Type B pancreatic cell (in vitro differentiated cells): Measurements from ENCODE around the gene RAPGEF4. TPM values are rescaled to one million over a fixed set of nuclear protein-coding genes. Genes with fewer than 3 reads are reported as not detected.

Experiments
- DNase-seq: peaks from one replicate; pipeline ENCODE4 v3.0.0; 2021; ENCODE audit warnings: mixed read lengths; ENCODE audit not compliant: unreplicated experiment; ENCODE audit errors: extremely low spot score
- H3K27ac Mint-ChIP-seq: 2 replicates; pipeline ENCODE4 v1.8.0; 2021; ENCODE audit warnings: mild to moderate bottlenecking, mixed read lengths
- H3K27me3 Mint-ChIP-seq: 2 replicates; pipeline ENCODE4 v1.8.0; 2021; ENCODE audit warnings: mixed read lengths
- H3K36me3 Mint-ChIP-seq: 2 replicates; pipeline ENCODE4 v1.8.0; 2021; ENCODE audit warnings: mixed read lengths
- H3K4me1 Mint-ChIP-seq: one replicate; pipeline ENCODE4 v1.8.0; 2021; ENCODE audit warnings: mixed read lengths; ENCODE audit not compliant: unreplicated experiment
- H3K4me3 Mint-ChIP-seq: 2 replicates; pipeline ENCODE4 v1.8.0; 2021; ENCODE audit warnings: mild to moderate bottlenecking, mixed read lengths
- H3K9me3 Mint-ChIP-seq: 2 replicates; pipeline ENCODE4 v1.8.0; 2021; ENCODE audit warnings: mixed read lengths
- total RNA-seq: library from RNA; stranded (reverse); gene quantifications from 2 replicates; pipeline ENCODE4 v1.2.1, GENCODE V29; 2021; ENCODE audit warnings: low replicate concordance
- TF ChIP-seq, protein P1 (sequence below): fragments of 200-600 bp; sonication (generic); conservative IDR thresholded peaks from 2 replicates; pipeline ENCODE4 v1.5.0; 2021; ENCODE audit warnings: antibody characterized with exemption, mild to moderate bottlenecking

RAPGEF4 gene
- total RNA-seq, 1 donor from 2014 or later, result 4.3 TPM

DNA sequence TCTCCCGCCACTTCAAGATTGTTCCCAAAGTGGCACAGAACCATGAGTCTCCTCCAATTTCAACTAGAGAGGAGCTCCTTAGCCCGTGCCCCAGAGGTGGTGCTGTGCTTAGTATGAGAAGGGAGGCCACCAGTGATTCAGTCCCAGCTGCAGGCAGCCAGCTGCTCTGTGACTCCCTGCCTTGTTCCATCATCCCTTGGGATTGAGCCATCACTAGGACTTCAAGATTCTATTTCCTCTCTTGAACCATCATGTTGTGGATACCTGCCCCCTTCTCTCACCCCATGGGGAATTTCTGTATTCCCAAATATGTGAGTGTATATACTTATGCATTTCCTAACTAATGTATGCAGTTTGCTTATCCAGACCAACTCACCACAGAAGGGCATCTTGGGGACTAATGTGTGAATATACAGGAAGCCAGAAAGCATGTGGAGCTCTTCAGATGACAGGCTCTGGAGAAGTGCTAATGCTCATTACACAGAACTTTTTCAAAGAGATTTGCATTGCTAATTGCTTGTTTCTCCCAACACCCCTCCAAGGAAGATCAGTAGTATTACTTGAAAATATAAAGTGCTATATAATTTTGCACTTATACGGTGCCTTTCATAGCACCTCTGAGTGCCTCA, 229.0 kb downstream of the RAPGEF4 start:
- H3K27me3 Mint-ChIP-seq, result no peaks in the 10 kb centered on the region
- TF ChIP-seq, protein P1, sequence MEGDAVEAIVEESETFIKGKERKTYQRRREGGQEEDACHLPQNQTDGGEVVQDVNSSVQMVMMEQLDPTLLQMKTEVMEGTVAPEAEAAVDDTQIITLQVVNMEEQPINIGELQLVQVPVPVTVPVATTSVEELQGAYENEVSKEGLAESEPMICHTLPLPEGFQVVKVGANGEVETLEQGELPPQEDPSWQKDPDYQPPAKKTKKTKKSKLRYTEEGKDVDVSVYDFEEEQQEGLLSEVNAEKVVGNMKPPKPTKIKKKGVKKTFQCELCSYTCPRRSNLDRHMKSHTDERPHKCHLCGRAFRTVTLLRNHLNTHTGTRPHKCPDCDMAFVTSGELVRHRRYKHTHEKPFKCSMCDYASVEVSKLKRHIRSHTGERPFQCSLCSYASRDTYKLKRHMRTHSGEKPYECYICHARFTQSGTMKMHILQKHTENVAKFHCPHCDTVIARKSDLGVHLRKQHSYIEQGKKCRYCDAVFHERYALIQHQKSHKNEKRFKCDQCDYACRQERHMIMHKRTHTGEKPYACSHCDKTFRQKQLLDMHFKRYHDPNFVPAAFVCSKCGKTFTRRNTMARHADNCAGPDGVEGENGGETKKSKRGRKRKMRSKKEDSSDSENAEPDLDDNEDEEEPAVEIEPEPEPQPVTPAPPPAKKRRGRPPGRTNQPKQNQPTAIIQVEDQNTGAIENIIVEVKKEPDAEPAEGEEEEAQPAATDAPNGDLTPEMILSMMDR, result no peak

DNA sequence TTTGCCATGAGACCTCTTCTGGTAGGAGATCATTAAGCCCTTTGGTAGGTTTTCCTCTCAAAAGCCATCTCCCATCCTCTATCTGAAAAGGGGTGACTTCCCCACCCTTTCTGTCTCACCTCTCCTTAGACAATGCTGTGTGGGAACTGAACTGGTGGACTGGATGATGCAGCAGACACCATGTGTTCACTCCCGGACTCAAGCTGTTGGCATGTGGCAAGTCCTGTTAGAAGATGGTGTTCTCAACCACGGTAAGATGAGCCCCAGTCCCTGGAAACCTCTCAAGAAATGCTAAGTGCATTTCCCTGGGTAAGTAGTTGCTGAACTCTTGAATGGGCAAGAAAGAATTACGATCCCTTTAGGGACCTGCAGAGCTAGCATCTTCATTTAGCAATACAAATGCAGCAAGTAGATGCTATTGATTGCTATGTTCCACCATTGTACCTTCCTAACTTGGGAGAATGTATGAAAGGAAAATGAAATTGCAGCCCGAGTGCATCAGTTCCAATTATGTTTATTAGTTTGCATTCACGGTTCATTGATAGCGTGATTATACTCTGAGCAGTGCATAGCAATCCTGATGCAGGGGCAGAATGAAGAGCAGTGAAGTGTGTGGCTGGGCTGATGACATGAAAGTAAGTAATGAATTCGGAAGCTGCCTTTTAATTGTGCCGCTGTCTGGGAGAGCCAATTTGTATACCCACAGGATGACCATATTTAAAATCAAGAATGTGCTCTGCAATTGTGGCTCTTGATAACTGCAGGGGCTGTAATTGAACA, 230.0 kb downstream of the RAPGEF4 start:
- H3K9me3 Mint-ChIP-seq, result no peaks in the 10 kb centered on the region
- H3K27me3 Mint-ChIP-seq, result no peaks in the 10 kb centered on the region
- no peak overlapping the region for H3K27ac Mint-ChIP-seq
- no peak for DNase-seq
- H3K36me3 Mint-ChIP-seq, result no peaks in the 10 kb centered on the region
- TF ChIP-seq, protein P1, result no peak
- H3K4me3 Mint-ChIP-seq, result no peak overlapping the region
- peaks cover 25% of the 10 kb centered on the region for H3K4me1 Mint-ChIP-seq

More for the DNA sequence above, 229.0 kb downstream of the RAPGEF4 start:
- no peak overlapping the region for H3K4me3 Mint-ChIP-seq
- no peak for DNase-seq
- no peaks in the 10 kb centered on the region for H3K9me3 Mint-ChIP-seq
- no peak overlapping the region for H3K27ac Mint-ChIP-seq
- H3K36me3 Mint-ChIP-seq, result no peaks in the 10 kb centered on the region
- peaks cover 20% of the 10 kb centered on the region for H3K4me1 Mint-ChIP-seq

GRCh38 chr2:172967036-172967982, 231.7 kb downstream of the RAPGEF4 start:
- Mint-ChIP-seq H3K4me3 (no peak overlapping the region), H3K9me3 (no peaks in the 10 kb centered on the region)
- TF ChIP-seq, protein P1, result no peak

DNA sequence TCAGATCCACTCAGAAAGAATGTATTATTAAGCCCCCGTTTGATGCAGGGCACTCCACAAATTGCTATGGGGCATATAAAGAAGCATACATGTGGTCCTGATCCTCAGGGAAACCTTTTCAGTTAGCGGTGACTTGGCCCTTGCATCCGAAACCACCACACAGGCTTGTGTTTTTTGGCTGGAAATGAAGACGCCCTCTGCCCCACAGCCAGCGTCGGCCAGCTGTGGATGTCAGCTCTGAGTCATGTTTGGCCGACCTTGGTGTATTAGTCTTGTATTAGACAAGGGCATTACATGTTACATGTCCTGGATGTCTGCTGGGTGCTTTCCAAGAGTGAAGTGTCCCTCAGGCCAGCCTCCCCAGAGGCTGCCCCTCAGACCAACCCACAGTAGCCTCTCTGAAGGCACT, 232.4 kb downstream of the RAPGEF4 start:
- no peaks in the 10 kb centered on the region for H3K27me3 Mint-ChIP-seq
- no peaks in the 10 kb centered on the region for H3K9me3 Mint-ChIP-seq
- DNase-seq, result no peak
- H3K27ac Mint-ChIP-seq, result no peak overlapping the region
- H3K36me3 Mint-ChIP-seq, result no peaks in the 10 kb centered on the region
- no peak overlapping the region for H3K4me3 Mint-ChIP-seq
- H3K4me1 Mint-ChIP-seq, result peaks cover 20% of the 10 kb centered on the region
- TF ChIP-seq, protein P1, result no peak

More at GRCh38 chr2:172967036-172967982, 231.7 kb downstream of the RAPGEF4 start:
- H3K36me3 Mint-ChIP-seq, result no peaks in the 10 kb centered on the region
- H3K27me3 Mint-ChIP-seq, result no peaks in the 10 kb centered on the region
- H3K4me1 Mint-ChIP-seq, result peaks cover 28% of the 10 kb centered on the region
- DNase-seq, result no peak
- H3K27ac Mint-ChIP-seq, result no peak overlapping the region

- H3K9me3 Mint-ChIP-seq, result no peaks in the 10 kb centered on the region
- H3K27ac Mint-ChIP-seq, result no peak overlapping the region
- DNase-seq, result no peak
- H3K27me3 Mint-ChIP-seq, result no peaks in the 10 kb centered on the region
- H3K4me1 Mint-ChIP-seq, result peaks cover 20% of the 10 kb centered on the region
- TF ChIP-seq, protein P1, result no peak
- H3K36me3 Mint-ChIP-seq, result no peaks in the 10 kb centered on the region
- no peak overlapping the region for H3K4me3 Mint-ChIP-seq
These were observed 233.5 kb downstream of the RAPGEF4 start for GRCh38 chr2:172969166-172969565.
